Chondrocyte (in vitro differentiated cells): ENCODE measurements around the gene C13orf46. TPM values are rescaled to one million over a fixed set of nuclear protein-coding genes. Genes with fewer than 3 reads are reported as not detected.

Experiments used
- DNase-seq: peaks from one replicate; pipeline ENCODE4 v3.0.0; 2021; ENCODE audit warnings: mixed read lengths, low spot score
- H3K27ac Mint-ChIP-seq: one replicate; pipeline ENCODE4 v1.8.0; 2021; ENCODE audit warnings: mild to moderate bottlenecking, moderate library complexity, mixed read lengths; ENCODE audit not compliant: unreplicated experiment
- H3K27me3 Mint-ChIP-seq: 2 replicates; pipeline ENCODE4 v1.8.0; 2021; ENCODE audit warnings: low read depth, mixed read lengths
- H3K36me3 Mint-ChIP-seq: 2 replicates; pipeline ENCODE4 v1.8.0; 2021; ENCODE audit warnings: low read depth, mixed read lengths
- H3K4me1 Mint-ChIP-seq: 2 replicates; pipeline ENCODE4 v1.8.0; 2021; ENCODE audit warnings: low read depth, mild to moderate bottlenecking, mixed read lengths
- H3K4me3 Mint-ChIP-seq: one replicate; pipeline ENCODE4 v1.8.0; 2021; ENCODE audit warnings: mild to moderate bottlenecking, moderate library complexity, mixed read lengths; ENCODE audit not compliant: unreplicated experiment
- H3K9me3 Mint-ChIP-seq: 2 replicates; pipeline ENCODE4 v1.8.0; 2021; ENCODE audit warnings: low read depth, mixed read lengths
- total RNA-seq: library from RNA; stranded (reverse); gene quantifications from 3 replicates; pipeline ENCODE4 v1.2.1, GENCODE V29; 2021
- TF ChIP-seq, protein P1 (sequence below): fragments of 200-600 bp; sonication (generic); IDR thresholded peaks from 2 replicates; pipeline ENCODE4 v1.5.0; 2021; ENCODE audit warnings: antibody characterized with exemption, mild to moderate bottlenecking, moderate library complexity

The C13orf46 gene
- total RNA-seq, 1 donor from 2014 or later = 2.2 TPM

- no peaks in the 10 kb centered on the region for H3K4me1 Mint-ChIP-seq
- no peaks in the 10 kb centered on the region for H3K27me3 Mint-ChIP-seq
- no peak overlapping the region for H3K27ac Mint-ChIP-seq
- H3K36me3 Mint-ChIP-seq = peaks cover 27% of the 10 kb centered on the region
- TF ChIP-seq, protein P1, sequence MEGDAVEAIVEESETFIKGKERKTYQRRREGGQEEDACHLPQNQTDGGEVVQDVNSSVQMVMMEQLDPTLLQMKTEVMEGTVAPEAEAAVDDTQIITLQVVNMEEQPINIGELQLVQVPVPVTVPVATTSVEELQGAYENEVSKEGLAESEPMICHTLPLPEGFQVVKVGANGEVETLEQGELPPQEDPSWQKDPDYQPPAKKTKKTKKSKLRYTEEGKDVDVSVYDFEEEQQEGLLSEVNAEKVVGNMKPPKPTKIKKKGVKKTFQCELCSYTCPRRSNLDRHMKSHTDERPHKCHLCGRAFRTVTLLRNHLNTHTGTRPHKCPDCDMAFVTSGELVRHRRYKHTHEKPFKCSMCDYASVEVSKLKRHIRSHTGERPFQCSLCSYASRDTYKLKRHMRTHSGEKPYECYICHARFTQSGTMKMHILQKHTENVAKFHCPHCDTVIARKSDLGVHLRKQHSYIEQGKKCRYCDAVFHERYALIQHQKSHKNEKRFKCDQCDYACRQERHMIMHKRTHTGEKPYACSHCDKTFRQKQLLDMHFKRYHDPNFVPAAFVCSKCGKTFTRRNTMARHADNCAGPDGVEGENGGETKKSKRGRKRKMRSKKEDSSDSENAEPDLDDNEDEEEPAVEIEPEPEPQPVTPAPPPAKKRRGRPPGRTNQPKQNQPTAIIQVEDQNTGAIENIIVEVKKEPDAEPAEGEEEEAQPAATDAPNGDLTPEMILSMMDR = no peak
- H3K4me3 Mint-ChIP-seq = no peak overlapping the region
- peak; percentile 66 for DNase-seq
- peaks cover 4% of the 10 kb centered on the region for H3K9me3 Mint-ChIP-seq
These were observed 18.6 kb downstream of the C13orf46 start for GRCh38 chr13:113955235-113955634.

DNA sequence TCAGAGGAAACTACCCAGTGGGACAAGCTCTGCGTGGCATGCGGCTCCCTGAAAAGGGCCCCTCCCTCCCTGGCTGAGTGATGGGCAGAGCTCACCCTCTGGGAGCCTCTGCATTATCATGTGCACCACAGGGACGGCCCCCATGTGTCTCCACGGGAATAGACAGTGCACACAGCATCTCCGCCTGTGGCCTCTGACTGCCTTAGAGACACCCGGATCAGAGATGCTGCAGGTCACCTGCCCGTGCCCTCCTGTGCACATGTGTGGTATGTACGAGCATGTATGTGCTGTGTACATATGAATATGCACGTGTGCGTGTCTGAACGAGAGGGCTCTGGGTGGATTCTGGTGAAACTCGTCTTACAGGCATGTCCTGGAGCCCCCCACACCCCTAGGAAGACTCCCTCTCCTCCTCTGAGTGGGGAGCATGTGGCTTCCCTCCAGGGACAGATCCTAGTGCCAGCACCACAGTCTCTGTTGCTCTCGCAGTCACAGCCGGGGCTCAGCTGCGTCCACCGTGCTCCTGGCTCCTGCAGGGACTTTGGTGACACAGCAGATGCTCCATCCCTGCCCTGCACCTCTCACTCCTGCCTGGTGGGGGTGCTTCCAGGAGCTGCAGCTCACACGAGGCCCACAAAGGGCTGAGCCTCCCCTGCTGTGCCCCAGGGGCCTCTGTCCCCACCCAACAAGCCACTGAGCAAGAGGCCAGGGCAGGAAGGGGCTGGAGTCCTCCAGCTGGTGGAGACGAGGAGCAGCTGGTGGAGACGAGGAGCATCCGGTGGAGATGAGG lies 19.6 kb downstream of the C13orf46 start:
- TF ChIP-seq, protein P1 = peak; percentile 13
- Mint-ChIP-seq H3K27me3 (no peaks in the 10 kb centered on the region), H3K4me3 (no peak overlapping the region), H3K27ac (no peak overlapping the region), H3K4me1 (no peaks in the 10 kb centered on the region), H3K9me3 (no peaks in the 10 kb centered on the region), H3K36me3 (peaks cover 24% of the 10 kb centered on the region)
- DNase-seq = peak; percentile 68

GRCh38 chr13:113953561-113953960 lies 20.3 kb downstream of the C13orf46 start:
- H3K4me3 Mint-ChIP-seq = no peak overlapping the region
- no peaks in the 10 kb centered on the region for H3K9me3 Mint-ChIP-seq
- peaks cover 20% of the 10 kb centered on the region for H3K36me3 Mint-ChIP-seq
- TF ChIP-seq, protein P1 = no peak
- DNase-seq = peak; percentile 69
- no peaks in the 10 kb centered on the region for H3K27me3 Mint-ChIP-seq
- no peak overlapping the region for H3K27ac Mint-ChIP-seq
- no peaks in the 10 kb centered on the region for H3K4me1 Mint-ChIP-seq

GRCh38 chr13:113952983-113953520 lies 20.8 kb downstream of the C13orf46 start:
- no peak overlapping the region for H3K4me3 Mint-ChIP-seq
- peaks cover 19% of the 10 kb centered on the region for H3K36me3 Mint-ChIP-seq
- no peaks in the 10 kb centered on the region for H3K9me3 Mint-ChIP-seq
- H3K27me3 Mint-ChIP-seq = no peaks in the 10 kb centered on the region
- TF ChIP-seq, protein P1 = no peak
- DNase-seq = no peak
- no peaks in the 10 kb centered on the region for H3K4me1 Mint-ChIP-seq
- H3K27ac Mint-ChIP-seq = no peak overlapping the region

DNA sequence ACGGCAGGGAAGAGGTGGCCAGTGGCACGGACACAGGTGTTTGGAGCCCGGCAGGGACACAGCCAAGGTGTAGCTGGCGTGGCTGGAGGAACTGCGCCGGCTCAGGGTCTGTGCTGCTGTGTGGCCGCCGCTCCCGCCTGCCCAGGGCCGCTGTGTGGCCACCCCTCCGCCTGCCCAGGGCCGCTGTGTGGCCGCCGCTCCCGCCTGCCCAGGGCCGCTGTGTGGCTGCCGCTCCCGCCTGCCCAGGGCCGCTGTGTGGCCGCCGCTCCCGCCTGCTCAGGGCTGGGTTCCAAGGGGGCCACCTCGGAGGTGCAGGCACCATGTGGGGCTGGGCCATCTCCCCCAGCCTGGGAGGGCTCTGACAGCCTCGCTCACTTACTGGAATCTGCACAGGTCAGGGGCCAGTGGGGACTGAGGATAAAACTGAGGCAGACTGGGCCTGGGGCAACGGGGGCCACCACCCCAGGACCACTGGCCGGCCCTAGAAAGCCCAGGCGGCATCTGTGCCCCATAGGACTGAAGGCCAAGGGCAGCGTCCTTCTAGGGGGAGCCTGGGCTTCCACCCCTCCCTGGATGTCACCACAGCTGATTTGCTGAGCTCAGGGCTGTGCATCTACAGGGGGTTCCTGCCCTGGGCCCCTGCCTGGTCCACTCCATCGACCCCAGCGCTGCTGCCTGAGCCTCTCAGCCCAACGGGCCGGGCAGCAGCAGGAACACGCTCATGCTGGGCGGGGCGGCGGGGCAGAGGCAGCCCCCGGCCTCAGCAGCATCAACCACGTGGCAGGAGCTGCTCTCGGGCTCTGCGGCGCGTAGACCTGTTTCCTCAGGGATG lies 21.5 kb downstream of the C13orf46 start:
- Mint-ChIP-seq H3K27me3 (no peaks in the 10 kb centered on the region), H3K27ac (no peak overlapping the region), H3K4me3 (no peak overlapping the region), H3K36me3 (peaks cover 19% of the 10 kb centered on the region), H3K9me3 (no peaks in the 10 kb centered on the region), H3K4me1 (no peaks in the 10 kb centered on the region)
- TF ChIP-seq, protein P1 = no peak
- peak; percentile 81 for DNase-seq
